SU-DHL-6 (cell line): ENCODE measurements around the gene OXSR1.

Experiments used
- H2AFZ ChIP-seq: fragments of 200-600 bp; sonication (generic); 2 replicates; pipeline ENCODE4 v1.6.1; 2014; ENCODE audit warnings: low read depth, mild to moderate bottlenecking, moderate library complexity, mixed read lengths, antibody characterized with exemption, low read length; ENCODE audit not compliant: severe bottlenecking
- H3F3A ChIP-seq: fragments of 200-600 bp; shearing (Covaris generic); 2 replicates; pipeline ENCODE4 v1.6.0; 2016; ENCODE audit warnings: antibody characterized with exemption, mild to moderate bottlenecking; ENCODE audit not compliant: insufficient read depth
- H3K27ac ChIP-seq: fragments of 200-600 bp; sonication (generic); 2 replicates; pipeline ENCODE4 v1.5.1; 2016; ENCODE audit warnings: low read depth, mild to moderate bottlenecking, low read length, moderate library complexity, mixed read lengths
- H3K27me3 ChIP-seq: fragments of 200-600 bp; sonication (generic), shearing (Covaris generic); 2 replicates; pipeline ENCODE4 v1.6.0; 2014; ENCODE audit warnings: mild to moderate bottlenecking, low read length
- H3K36me3 ChIP-seq: fragments of 200-600 bp; sonication (generic); 2 replicates; pipeline ENCODE4 v1.6.1; 2014; ENCODE audit warnings: mild to moderate bottlenecking, low read length, mixed read lengths
- H3K4me2 ChIP-seq: fragments of 300-600, 200-600 bp; shearing (Covaris generic), sonication (generic); 2 replicates; pipeline ENCODE4 v1.6.0; 2014; ENCODE audit warnings: low read length, low read depth, mild to moderate bottlenecking; ENCODE audit not compliant: poor library complexity, severe bottlenecking
- H3K4me3 ChIP-seq: fragments of 200-600 bp; sonication (generic); 2 replicates; pipeline ENCODE4 v1.5.1; 2014; ENCODE audit warnings: antibody characterized with exemption, low read length, mild to moderate bottlenecking, mixed read lengths; ENCODE audit not compliant: insufficient read depth, poor library complexity, severe bottlenecking
- H3K79me2 ChIP-seq: fragments of 200-600 bp; sonication (generic); 2 replicates; pipeline ENCODE4 v1.6.1; 2014; ENCODE audit warnings: mild to moderate bottlenecking, low read length, moderate library complexity; ENCODE audit not compliant: insufficient read depth
- H3K9ac ChIP-seq: fragments of 200-600 bp; sonication (generic); 2 replicates; pipeline ENCODE4 v1.7.0; 2014; ENCODE audit warnings: mild to moderate bottlenecking, low read length
- H3K9me2 ChIP-seq: fragments of 200-600 bp; sonication (generic); replicated peaks from 2 replicates; pipeline ENCODE4 v1.6.1; 2014; ENCODE audit warnings: low read length; ENCODE audit not compliant: insufficient read depth
- H3K9me3 ChIP-seq: fragments of 200-600 bp; sonication (generic); 2 replicates; pipeline ENCODE4 v1.6.1; 2014; ENCODE audit warnings: low read length, mixed read lengths; ENCODE audit not compliant: insufficient read depth
- H4K20me1 ChIP-seq: fragments of 200-600 bp; sonication (generic); 2 replicates; pipeline ENCODE4 v1.6.1; 2014; ENCODE audit warnings: low read depth, mild to moderate bottlenecking, antibody characterized with exemption, low read length, moderate library complexity, mixed read lengths
- CTCF ChIP-seq: fragments of 200-600 bp; sonication (generic); IDR thresholded peaks from one replicate; pipeline ENCODE4 v1.5.1; 2017; ENCODE audit warnings: antibody characterized with exemption, mild to moderate bottlenecking, low read length, moderate library complexity; ENCODE audit not compliant: insufficient read depth, poor library complexity, severe bottlenecking
- EZH2phosphoT487 ChIP-seq: fragments of 200-600 bp; sonication (generic), shearing (Covaris generic); conservative IDR thresholded peaks from 2 replicates; pipeline ENCODE4 v1.6.1; 2018; ENCODE audit warnings: mild to moderate bottlenecking, antibody characterized with exemption, low read length, moderate library complexity, mixed read lengths

Gene OXSR1

DNA sequence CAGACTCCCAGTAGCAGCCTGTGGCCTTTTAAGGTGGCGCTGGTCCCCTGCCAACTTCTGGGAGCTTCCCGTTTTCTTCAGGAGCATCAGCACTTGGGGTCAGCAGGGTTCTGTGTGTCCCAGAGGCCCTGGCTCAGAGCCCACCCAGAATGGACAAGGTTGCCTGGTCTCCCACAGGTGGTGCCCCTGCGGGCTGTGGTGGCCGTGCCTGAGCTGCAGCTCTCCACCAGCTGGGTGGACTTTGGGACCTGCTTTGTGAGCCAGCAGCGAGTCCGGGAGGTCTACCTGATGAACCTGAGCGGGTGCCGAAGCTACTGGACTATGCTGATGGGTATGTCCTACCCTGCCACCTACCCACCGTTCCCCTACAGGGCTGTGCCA lies 43.9 kb upstream of the OXSR1 start:
- TF ChIP-seq CTCF (no peak), EZH2phosphoT487 (no peak)
- H3F3A ChIP-seq = no peaks in the 10 kb centered on the region
- H3K36me3 ChIP-seq = 0 out of 2 replicates have a peak, but pooled peaks cover 3% of the 10 kb centered on the region

DNA sequence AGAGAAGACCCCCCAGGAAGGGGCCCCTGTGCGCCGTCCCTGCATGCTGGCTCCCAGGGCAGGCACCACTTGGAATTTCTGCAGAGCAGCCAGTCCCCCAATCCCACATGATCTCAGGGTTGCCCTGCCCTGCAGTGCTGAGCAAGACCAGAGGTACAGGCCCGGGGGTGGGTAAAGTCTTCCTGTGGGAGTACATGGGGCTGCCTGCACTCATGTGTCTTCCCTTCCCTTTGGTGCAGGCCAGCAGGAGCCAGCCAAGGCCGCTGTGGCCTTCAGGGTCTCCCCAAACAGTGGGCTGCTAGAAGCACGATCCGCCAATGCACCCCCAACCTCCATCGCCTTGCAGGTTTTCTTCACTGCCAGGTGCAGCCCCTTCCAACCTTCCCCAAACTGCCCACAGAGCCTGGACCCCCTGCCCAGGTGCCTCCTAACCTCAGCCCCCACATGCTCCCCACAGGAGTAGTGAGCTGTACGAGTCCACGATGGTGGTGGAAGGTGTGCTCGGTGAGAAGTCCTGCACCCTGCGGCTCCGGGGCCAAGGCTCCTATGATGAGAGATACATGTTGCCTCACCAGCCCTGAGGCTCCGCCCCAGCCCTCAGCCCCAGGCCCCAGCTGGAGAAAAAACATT lies 43.4 kb upstream of the OXSR1 start:
- Histone ChIP-seq H3K4me3 (no peak overlapping the region), H3K9me2 (no peaks in the 10 kb centered on the region), H3K79me2 (no peaks in the 10 kb centered on the region), H3K36me3 (0 out of 2 replicates have a peak, but pooled peaks cover 4% of the 10 kb centered on the region), H3F3A (no peaks in the 10 kb centered on the region), H3K9me3 (no peaks in the 10 kb centered on the region), H3K9ac (no peak overlapping the region), H3K27me3 (no peaks in the 10 kb centered on the region), H3K27ac (no peak overlapping the region), H3K4me2 (no peak overlapping the region), H4K20me1 (no peaks in the 10 kb centered on the region), H2AFZ (no peak overlapping the region)
- TF ChIP-seq CTCF (no peak), EZH2phosphoT487 (no peak)

More for the DNA sequence above, 43.9 kb upstream of the OXSR1 start:
- Histone ChIP-seq H4K20me1 (no peaks in the 10 kb centered on the region), H3K9ac (no peak overlapping the region), H3K27me3 (no peaks in the 10 kb centered on the region), H3K27ac (no peak overlapping the region), H3K79me2 (no peaks in the 10 kb centered on the region), H3K4me3 (no peak overlapping the region), H3K9me3 (no peaks in the 10 kb centered on the region), H3K9me2 (no peaks in the 10 kb centered on the region), H3K4me2 (no peak overlapping the region), H2AFZ (no peak overlapping the region)

DNA sequence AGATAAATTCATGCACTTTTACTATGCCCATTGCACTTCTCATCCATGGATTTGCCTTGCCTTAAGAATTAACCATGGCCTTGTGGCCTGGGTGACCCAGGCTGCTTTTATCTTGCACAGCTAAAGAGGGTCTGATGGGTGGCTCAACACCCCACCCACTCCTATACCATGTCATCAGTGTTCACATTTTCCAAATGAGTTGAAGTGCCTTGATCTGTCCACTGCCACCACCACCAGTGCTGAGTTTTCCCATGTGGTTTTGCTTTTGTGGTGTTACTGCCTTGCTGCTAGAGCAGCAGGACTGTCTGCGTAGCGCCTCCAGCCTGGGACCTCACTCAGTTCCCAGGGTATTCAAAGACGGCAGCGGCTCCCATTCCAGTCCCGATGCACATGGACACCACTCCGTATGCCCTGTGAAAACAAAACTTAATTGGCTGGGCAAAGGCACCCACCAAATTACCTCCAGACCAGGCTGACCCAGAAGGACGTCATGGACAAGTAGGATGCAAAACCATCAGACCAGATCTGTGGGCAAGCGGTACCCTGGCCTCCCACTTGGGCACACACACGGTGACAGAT lies 42.5 kb upstream of the OXSR1 start:
- Histone ChIP-seq H3K4me3 (no peak overlapping the region), H3K9me2 (no peaks in the 10 kb centered on the region), H3K27ac (no peak overlapping the region), H2AFZ (no peak overlapping the region), H4K20me1 (no peaks in the 10 kb centered on the region), H3F3A (no peaks in the 10 kb centered on the region), H3K79me2 (no peaks in the 10 kb centered on the region), H3K36me3 (peaks cover 9% of the 10 kb centered on the region; the same call in 1 of the 2 replicates), H3K9me3 (no peaks in the 10 kb centered on the region), H3K9ac (no peak overlapping the region), H3K27me3 (no peaks in the 10 kb centered on the region), H3K4me2 (no peak overlapping the region)
- TF ChIP-seq EZH2phosphoT487 (no peak), CTCF (no peak)
